Astrocyte (in vitro differentiated cells and primary cell): ENCODE measurements around the gene PDLIM1. TPM values are rescaled to one million over a fixed set of nuclear protein-coding genes. Genes with fewer than 3 reads are reported as not detected.
A peak's percentile ranks its signal among the peaks of the same experiment; 100 is the strongest.

Experiments
- DNase-seq: peaks from one replicate; pipeline ENCODE4 v3.0.0-alpha.2; 2010; ENCODE audit warnings: low read depth
- FAIRE-seq: peaks from 2 replicates; lab custom pipeline; 2011; peaks lifted over from hg19 to GRCh38; lab: Jason Lieb, UNC
- H2AFZ ChIP-seq: 2 replicates; pipeline ENCODE4 v1.6.0; 2012; ENCODE audit warnings: low read depth, low read length, inconsistent platforms
- H3K27ac ChIP-seq: 2 replicates; pipeline ENCODE4 v1.5.1; 2011; ENCODE audit warnings: low read depth, low read length, inconsistent platforms
- H3K27me3 ChIP-seq: 2 replicates; pipeline ENCODE4 v1.6.0; 2011; ENCODE audit warnings: low read length, inconsistent platforms; ENCODE audit not compliant: insufficient read depth
- H3K36me3 ChIP-seq: 2 replicates; pipeline ENCODE4 v1.5.1; 2011; ENCODE audit warnings: low read length, inconsistent platforms; ENCODE audit not compliant: insufficient read depth
- H3K4me1 ChIP-seq: 2 replicates; pipeline ENCODE4 v1.5.1; 2011; ENCODE audit warnings: low read length, inconsistent platforms; ENCODE audit not compliant: insufficient read depth
- H3K4me2 ChIP-seq: 2 replicates; pipeline ENCODE4 v1.6.0; 2012; ENCODE audit warnings: low read length, inconsistent platforms
- H3K4me3 ChIP-seq: 2 replicates; pipeline ENCODE4 v1.5.1; 2011; ENCODE audit warnings: low read depth, mild to moderate bottlenecking, low read length, inconsistent platforms; ENCODE audit not compliant: insufficient read depth
- H3K79me2 ChIP-seq: 2 replicates; pipeline ENCODE4 v1.6.0; 2012; ENCODE audit warnings: mild to moderate bottlenecking, low read length, inconsistent platforms; ENCODE audit not compliant: insufficient read depth
- H3K9ac ChIP-seq: 2 replicates; pipeline ENCODE4 v1.6.0; 2012; ENCODE audit warnings: mild to moderate bottlenecking, low read length, inconsistent platforms
- H3K9me3 ChIP-seq: 2 replicates; pipeline ENCODE4 v1.5.1; 2012; ENCODE audit warnings: low read depth, mild to moderate bottlenecking, low read length, inconsistent platforms; ENCODE audit not compliant: insufficient read depth
- H4K20me1 ChIP-seq: 2 replicates; pipeline ENCODE4 v1.6.0; 2012; ENCODE audit warnings: low read length, inconsistent platforms; ENCODE audit not compliant: insufficient read depth
- H3K27ac Mint-ChIP-seq: one replicate; pipeline ENCODE4 v1.8.0; 2021; ENCODE audit warnings: mild to moderate bottlenecking, mixed read lengths; ENCODE audit not compliant: unreplicated experiment
- H3K27me3 Mint-ChIP-seq: one replicate; pipeline ENCODE4 v1.8.0; 2021; ENCODE audit warnings: low read depth, mixed read lengths; ENCODE audit not compliant: unreplicated experiment
- H3K36me3 Mint-ChIP-seq: one replicate; pipeline ENCODE4 v1.8.0; 2021; ENCODE audit warnings: low read depth, mixed read lengths; ENCODE audit not compliant: unreplicated experiment
- H3K4me1 Mint-ChIP-seq: one replicate; pipeline ENCODE4 v1.8.0; 2021; ENCODE audit warnings: low read depth, mixed read lengths; ENCODE audit not compliant: unreplicated experiment
- H3K4me3 Mint-ChIP-seq: one replicate; pipeline ENCODE4 v1.8.0; 2021; ENCODE audit warnings: mild to moderate bottlenecking, moderate library complexity, mixed read lengths; ENCODE audit not compliant: unreplicated experiment
- H3K9me3 Mint-ChIP-seq: one replicate; pipeline ENCODE4 v1.8.0; 2021; ENCODE audit warnings: mild to moderate bottlenecking, mixed read lengths; ENCODE audit not compliant: unreplicated experiment
- EZH2 ChIP-seq: IDR thresholded peaks from 2 replicates; pipeline ENCODE4 v1.6.1; 2012; ENCODE audit warnings: mild to moderate bottlenecking, low read length, inconsistent platforms; ENCODE audit not compliant: insufficient read depth
- total RNA-seq: library from RNA; stranded (reverse); gene quantifications from 2 replicates; pipeline ENCODE4 v1.2.1, GENCODE V29; 2021
- TF ChIP-seq, protein P1 (sequence below): IDR thresholded peaks from 2 replicates; pipeline ENCODE4 v1.5.1; 2011; ENCODE audit warnings: low read depth, mild to moderate bottlenecking, inconsistent platforms, low read length, moderate library complexity; ENCODE audit not compliant: insufficient read depth

Gene PDLIM1
- total RNA-seq, 1 donor from 2014 or later, result 320 TPM

DNA sequence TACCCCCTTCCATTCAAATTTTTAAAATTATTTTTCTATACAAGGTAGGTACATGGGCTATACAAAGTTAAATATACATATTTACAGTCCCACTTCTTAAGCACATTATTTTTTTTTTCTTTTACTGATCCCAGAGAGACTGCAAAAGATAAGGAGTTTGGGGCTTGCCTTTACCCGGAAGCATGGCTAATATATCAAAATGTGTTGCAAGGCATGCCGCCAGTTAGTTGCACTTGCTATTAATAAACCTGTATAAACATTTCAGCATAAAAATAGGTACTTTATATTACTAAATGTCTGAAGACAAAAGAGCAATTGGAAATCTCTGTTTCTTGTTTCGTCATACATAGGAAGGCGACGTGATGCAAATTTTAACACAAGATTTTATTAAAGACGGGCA, 21.5 kb upstream of the PDLIM1 start:
- H3K9me3 Mint-ChIP-seq, result no peaks in the 10 kb centered on the region
- Histone ChIP-seq H4K20me1 (no peaks in the 10 kb centered on the region), H3K79me2 (no peaks in the 10 kb centered on the region), H3K4me1 (peaks cover 17% of the 10 kb centered on the region), H3K9ac (no peak overlapping the region), H3K36me3 (no peaks in the 10 kb centered on the region), H3K4me2 (no peak overlapping the region), H2AFZ (no peak overlapping the region), H3K27me3 (no peaks in the 10 kb centered on the region), H3K4me3 (no peak overlapping the region), H3K9me3 (no peaks in the 10 kb centered on the region), H3K27ac (no peak overlapping the region)
- peaks cover 52% of the 10 kb centered on the region for H3K4me1 Mint-ChIP-seq
- FAIRE-seq (no peak), DNase-seq (peak; percentile 18)
- no peaks in the 10 kb centered on the region for H3K27me3 Mint-ChIP-seq
- no peak overlapping the region for H3K27ac Mint-ChIP-seq
- TF ChIP-seq, protein P1, sequence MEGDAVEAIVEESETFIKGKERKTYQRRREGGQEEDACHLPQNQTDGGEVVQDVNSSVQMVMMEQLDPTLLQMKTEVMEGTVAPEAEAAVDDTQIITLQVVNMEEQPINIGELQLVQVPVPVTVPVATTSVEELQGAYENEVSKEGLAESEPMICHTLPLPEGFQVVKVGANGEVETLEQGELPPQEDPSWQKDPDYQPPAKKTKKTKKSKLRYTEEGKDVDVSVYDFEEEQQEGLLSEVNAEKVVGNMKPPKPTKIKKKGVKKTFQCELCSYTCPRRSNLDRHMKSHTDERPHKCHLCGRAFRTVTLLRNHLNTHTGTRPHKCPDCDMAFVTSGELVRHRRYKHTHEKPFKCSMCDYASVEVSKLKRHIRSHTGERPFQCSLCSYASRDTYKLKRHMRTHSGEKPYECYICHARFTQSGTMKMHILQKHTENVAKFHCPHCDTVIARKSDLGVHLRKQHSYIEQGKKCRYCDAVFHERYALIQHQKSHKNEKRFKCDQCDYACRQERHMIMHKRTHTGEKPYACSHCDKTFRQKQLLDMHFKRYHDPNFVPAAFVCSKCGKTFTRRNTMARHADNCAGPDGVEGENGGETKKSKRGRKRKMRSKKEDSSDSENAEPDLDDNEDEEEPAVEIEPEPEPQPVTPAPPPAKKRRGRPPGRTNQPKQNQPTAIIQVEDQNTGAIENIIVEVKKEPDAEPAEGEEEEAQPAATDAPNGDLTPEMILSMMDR, result no peak
- no peak for TF ChIP-seq EZH2
- no peak overlapping the region for H3K4me3 Mint-ChIP-seq
- H3K36me3 Mint-ChIP-seq, result peaks cover 1% of the 10 kb centered on the region

DNA sequence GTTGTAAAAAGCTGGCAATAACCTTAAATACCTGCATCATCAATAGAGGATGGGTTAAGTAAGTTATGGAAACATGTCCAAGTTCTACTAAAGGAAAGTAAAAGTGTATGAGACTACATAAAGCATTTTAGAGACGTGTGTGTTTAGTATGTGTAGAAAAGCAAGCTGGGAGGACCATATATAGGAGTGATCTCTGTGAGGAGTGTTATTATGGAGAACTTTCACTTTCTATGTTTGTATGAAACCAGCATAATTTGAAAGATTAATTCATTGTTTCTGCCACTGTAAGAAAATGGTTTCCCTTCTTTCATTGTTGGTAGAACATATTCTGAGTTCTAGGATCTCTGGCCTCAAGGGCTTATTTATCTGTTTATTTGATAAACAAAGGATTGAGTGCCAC, 19.2 kb upstream of the PDLIM1 start:
- H3K79me2 ChIP-seq, result no peaks in the 10 kb centered on the region
- H3K27ac ChIP-seq, result no peak overlapping the region
- no peaks in the 10 kb centered on the region for H3K9me3 ChIP-seq
- H3K27me3 ChIP-seq, result no peaks in the 10 kb centered on the region
- no peak overlapping the region for H2AFZ ChIP-seq
- Mint-ChIP-seq H3K27me3 (no peaks in the 10 kb centered on the region), H3K4me1 (peaks cover 53% of the 10 kb centered on the region), H3K36me3 (peaks cover 1% of the 10 kb centered on the region), H3K4me3 (no peak overlapping the region), H3K27ac (peak overlapping the region; percentile 95), H3K9me3 (no peaks in the 10 kb centered on the region)
- peaks cover 20% of the 10 kb centered on the region for H3K4me1 ChIP-seq
- DNase-seq, result no peak
- H3K36me3 ChIP-seq, result no peaks in the 10 kb centered on the region
- H3K9ac ChIP-seq, result no peak overlapping the region
- H3K4me2 ChIP-seq, result no peak overlapping the region
- no peak overlapping the region for H3K4me3 ChIP-seq
- TF ChIP-seq EZH2, result no peak
- TF ChIP-seq, protein P1, result no peak
- FAIRE-seq, result no peak
- H4K20me1 ChIP-seq, result no peaks in the 10 kb centered on the region

DNA sequence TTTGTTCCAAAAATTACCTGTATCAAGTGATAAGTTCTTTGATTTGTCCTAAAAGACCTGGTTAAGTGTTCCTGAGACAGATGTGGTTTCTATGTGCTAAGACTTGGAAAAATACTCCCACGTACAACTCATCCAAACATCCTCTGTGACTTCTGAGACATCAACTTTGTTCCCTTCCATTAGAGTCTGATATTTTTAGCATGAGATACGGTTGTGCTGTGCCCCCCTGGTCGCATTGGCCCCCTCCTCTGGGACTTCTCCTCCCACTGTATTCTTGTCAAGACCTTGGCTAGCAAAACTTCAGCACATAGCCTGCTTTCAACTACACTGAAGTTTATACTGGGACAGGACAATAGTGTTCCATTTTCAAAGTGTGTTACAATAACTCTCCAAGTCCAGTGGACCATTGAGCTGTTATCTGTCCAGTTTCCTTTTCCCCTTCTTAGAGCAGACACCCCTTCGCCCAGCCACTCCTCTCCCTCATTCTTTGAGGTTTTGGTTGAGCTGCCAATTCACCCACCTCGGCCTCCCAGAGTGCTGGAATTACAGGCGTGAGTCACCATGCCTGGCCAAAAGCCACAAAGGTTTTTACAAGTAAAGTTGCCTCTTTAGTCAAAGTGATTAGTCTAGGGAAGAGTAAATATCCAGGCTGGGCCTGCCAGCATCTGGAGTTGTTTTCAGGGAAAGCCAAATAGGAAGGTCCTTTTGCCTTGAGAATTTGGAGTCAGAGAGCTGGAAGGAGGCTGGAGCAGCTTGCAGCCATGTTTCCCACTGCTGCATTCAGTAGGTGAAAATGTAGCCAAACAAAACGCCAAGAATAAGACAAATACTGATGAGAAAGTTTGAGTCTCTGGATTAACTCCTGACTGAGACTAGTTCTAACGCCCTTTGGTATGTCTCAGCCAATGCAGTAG, 17.8 kb upstream of the PDLIM1 start:
- Histone ChIP-seq H3K9ac (peak overlapping the region; percentile 56), H3K9me3 (no peaks in the 10 kb centered on the region), H3K4me2 (peak overlapping the region; percentile 80), H2AFZ (peak overlapping the region; percentile 46), H3K4me1 (peaks cover 20% of the 10 kb centered on the region), H3K79me2 (no peaks in the 10 kb centered on the region), H3K27me3 (no peaks in the 10 kb centered on the region), H3K4me3 (peak overlapping the region; percentile 40), H3K27ac (peak overlapping the region; percentile 82), H4K20me1 (no peaks in the 10 kb centered on the region), H3K36me3 (no peaks in the 10 kb centered on the region)
- Mint-ChIP-seq H3K4me3 (peak overlapping the region; percentile 67), H3K27me3 (no peaks in the 10 kb centered on the region), H3K9me3 (no peaks in the 10 kb centered on the region), H3K36me3 (peaks cover 1% of the 10 kb centered on the region), H3K4me1 (peaks cover 44% of the 10 kb centered on the region), H3K27ac (peak overlapping the region; percentile 95)
- peak; percentile 98 for DNase-seq
- peak; percentile 97 for FAIRE-seq
- TF ChIP-seq, protein P1, result no peak
- TF ChIP-seq EZH2, result no peak
